Endometrium (tissue), 2 donors: ENCODE data around the gene GRID1.

Source experiments
- FAIRE-seq: peaks from 2 replicates; lab custom pipeline; 2012; peaks lifted over from hg19 to GRCh38; lab: Jason Lieb, UNC
- donor health status: control.
- donor health status: control.

Gene GRID1

GRCh38 chr10:86291616-86292340 lies 74.8 kb downstream of the GRID1 start:
- no peak for FAIRE-seq

DNA sequence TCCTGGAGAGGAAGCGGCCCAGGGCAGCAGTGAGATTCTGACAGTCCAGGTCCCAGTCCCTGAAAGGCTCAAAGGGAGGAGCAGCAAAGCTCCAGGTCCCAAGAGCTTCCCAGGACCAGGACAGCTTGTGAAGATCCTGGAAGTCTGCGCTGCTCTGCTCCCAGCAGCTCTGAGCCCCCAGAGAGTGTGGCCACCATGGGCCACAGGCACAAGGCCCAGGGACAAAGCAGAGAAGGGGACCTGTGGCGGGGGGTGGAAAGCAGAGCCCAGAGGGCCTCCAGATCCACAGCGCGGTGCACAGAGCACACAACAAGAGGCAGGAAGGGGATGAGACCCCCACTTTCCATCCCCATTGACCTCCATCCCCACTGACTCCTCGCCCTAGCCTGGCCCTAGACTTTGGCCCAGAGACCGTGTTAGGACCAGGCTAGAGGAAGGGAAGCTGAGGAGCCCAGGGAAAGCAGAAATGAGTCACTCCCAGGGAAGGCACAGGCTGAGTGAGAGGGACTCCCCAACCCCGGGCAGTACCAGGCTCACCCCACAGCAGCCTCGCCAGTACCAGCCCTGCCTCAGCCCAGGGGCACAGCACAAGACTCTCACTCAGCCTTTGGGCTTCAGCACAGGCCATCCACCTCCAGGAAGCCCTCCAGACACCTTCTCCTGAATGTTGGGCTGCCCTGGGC lies 75.5 kb downstream of the GRID1 start:
- no peak for FAIRE-seq

DNA sequence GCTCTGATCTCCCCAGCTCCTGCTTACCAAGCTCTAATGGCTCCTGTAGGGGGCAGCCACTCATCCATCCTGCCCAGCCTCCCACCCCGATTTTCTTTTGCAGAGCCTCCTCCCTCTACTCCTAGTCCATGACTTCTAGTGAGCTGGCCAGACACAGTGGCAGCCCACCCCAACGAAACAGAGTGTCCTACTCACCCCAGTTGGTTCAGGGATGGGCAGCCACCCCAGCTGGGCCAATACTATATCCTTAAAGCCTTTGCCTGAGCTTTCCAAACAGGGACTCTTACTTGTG lies 77.1 kb downstream of the GRID1 start:
- FAIRE-seq: no peak

- FAIRE-seq: no peak
These were observed 77.7 kb downstream of the GRID1 start for GRCh38 chr10:86288695-86289576.

- no peak for FAIRE-seq
These were observed 78.5 kb downstream of the GRID1 start for GRCh38 chr10:86287966-86288579.

- no peak for FAIRE-seq
These were observed 79.3 kb downstream of the GRID1 start for GRCh38 chr10:86287110-86287793.

GRCh38 chr10:86286236-86287109 lies 80.1 kb downstream of the GRID1 start:
- FAIRE-seq: no peak

GRCh38 chr10:86285136-86285790 lies 81.3 kb downstream of the GRID1 start:
- FAIRE-seq: no peak

- no peak for FAIRE-seq
These were observed 82.1 kb downstream of the GRID1 start for GRCh38 chr10:86284355-86285105.

DNA sequence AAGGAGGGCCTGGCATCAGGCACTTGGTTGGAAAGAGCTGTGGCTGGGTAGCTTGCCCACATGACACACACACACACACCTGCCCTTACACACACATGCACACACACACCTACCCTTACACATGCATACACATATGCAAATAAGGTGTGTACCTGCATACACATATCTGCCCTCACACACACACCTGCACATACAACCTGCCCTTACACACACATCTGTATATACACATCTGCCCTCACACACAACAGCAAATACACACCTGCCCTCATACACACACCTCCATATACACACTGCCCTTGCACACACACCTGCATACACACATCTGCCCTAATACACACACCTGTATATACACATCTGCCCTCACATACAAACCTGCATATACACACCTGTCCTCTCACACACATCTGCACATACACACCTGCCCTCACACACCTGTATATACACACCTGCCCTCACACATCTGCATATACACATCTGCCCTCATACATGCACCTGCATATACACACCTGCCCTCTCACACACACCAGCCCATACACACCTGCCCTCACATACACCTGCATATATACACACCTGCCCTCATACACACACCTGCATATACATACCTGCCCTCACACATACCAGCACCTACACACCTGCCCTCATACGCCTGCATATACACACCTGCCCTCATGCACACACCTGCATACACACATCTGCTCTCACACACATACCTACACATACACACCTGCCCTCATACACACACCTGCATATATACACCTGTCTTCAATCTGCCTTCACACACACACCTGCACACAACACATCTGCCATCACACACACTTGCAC lies 82.9 kb downstream of the GRID1 start:
- FAIRE-seq: no peak

DNA sequence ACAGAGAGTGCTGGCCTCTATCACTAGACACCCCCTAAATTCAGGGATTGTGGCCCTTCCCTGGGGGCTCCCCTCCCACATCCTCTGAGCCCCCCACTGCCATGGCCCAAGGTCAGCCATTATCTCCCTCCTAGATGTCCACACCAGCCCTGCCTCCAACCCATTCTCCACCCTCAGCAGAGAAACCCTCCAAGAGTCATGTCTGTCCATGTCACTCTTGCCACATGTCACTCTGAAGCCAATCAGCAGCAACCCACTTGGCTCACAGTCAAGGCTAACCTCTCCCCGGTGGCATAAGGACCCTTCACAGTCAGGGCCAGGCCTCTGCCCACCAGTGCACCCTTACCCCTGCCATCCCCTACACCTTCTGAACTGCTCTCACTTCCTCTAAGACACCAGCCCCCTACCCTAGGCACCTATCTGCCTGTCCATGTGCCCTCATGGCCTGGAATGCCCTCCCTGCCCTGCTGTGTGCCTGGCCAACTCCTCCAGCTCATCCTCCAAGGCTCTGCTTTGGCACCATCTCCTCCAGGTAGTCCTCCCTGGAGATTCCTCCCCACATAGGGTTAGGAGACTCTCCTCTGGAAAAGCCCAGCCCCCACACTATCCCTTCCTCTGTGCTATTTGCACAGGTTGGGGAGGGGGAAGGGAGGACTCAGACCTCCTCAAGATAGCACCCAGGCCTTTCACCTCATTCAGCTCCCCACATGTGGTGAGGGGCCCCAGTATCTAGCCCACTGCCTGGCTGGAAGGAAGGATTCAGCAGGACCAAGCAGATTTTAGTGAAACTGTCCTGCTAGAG lies 83.7 kb downstream of the GRID1 start:
- no peak for FAIRE-seq

GRCh38 chr10:86281396-86281795 lies 85.2 kb downstream of the GRID1 start:
- no peak for FAIRE-seq

DNA sequence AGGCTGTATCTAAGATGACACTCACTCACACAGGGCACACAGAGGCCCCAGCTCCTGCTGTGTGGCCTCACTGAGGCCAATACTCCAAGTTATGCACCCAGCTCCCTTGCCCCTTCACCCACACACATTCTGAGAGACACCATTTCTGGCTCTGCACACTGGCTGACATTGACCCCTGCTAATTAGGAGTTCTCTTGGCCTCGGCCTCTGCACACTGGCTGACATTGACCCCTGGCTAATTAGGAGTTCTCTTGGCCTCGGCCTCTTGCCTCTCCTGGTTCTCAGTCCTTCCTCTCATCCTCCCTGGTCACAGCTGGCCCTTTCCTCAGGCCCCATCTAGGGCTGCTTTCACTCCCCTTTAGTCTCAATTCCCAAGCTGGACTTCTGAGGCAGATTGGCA lies 97.3 kb downstream of the GRID1 start:
- FAIRE-seq: no peak

DNA sequence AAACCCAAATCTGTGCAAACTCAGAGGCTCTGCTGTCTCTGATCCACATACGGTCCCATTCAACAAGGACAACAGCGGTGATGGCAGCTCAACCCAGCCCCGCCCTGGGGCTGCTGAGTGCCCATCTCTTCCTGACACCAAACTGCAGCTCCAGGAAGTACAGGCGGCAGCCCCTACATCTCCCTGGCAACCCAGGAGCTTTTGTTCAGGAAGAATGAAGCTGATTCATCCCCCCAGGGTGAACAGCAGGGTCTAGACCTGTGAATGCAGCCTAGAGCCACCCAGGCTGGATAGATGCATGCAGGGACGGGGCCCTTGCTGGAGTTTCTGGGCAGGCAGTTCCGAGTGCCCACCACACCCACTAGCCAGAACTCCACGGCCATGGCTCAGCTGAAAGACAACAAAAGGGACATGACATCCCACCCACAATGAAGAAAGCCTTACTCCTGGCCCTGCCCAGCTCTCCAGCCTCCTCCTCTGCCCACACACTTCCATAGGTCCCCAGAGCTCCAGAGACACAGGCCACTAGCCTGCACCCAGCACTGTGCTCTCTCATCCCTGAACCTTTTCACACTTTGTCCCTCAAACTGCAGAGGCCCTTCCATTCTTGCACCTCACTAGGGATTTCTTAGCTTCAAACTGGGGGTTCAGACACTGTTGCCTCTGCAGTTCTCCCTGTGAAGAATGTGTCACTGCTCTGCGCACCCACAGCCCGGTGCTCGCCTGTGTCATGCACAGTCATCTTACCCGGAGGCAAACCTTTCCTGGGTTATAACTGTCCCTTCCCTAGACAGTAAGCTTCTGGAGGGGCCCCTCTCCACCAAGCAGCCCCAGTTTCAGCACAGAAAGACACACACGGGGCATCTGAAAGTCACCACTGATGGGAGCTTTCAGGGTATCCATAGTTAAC lies 99.1 kb downstream of the GRID1 start:
- FAIRE-seq: no peak

DNA sequence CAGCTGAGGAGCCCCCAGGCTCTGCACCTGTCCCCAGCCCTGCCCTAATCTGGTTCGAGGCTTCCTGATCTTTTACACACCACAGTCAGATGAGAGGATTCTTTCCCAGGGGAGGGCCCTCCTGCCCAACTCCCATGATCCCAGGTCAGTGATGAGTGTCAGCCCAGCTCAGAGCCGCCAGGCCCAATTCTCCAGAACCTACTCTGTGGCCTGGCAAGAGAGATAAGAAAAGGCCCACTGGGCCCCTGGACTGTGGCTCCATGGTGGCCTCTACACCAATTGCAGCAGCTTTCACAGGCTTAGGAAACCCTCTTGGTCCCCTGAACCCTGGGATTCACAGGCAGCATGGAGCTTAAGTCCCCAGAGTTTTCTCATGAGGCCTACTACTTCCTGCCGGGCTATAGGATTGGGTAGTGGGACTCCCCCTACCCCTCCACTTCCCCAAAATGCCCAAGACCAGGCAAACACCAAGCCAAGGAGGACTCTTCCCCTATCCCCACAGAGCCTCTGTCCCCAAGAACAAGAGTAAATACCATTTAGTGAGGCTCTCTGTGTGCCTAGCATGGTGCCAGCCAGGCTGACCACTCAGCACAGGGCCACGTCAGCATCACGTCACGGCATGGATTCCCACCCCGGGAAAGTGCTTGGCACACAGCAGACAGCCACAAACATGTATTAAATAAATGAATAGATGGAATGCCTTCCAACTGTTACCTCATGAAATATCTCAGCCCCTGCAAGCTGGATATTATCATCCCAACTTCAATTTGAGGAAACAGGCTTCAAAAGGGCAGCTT lies 100.0 kb downstream of the GRID1 start:
- no peak for FAIRE-seq

- no peak for FAIRE-seq
These were observed 100.7 kb downstream of the GRID1 start for GRCh38 chr10:86265895-86266259.
